Lung (tissue), 16 donors: ENCODE results near the gene KIAA1671. TPM values are rescaled to one million over a fixed set of nuclear protein-coding genes. Genes with fewer than 3 reads are reported as not detected.
"Not testable (repeated sequence)": the region's sequence is repeated elsewhere in the genome, so short reads cannot be mapped to it uniquely, and the experiment has no call there.

Source experiments
- ATAC-seq: fragments of 200-7000 bp; cut with Tn5 transposase; one replicate; pipeline ENCODE4 v1.9.1; 2020; ENCODE audit warnings: moderate number of reproducible peaks; ENCODE audit not compliant: insufficient read depth, low FRiP score
- DNase-seq, 3 donors: peaks; one replicate each; pipeline ENCODE4 v3.0.0-alpha.2; 2013 to 2017
- H3K27ac ChIP-seq, 2 donors: one replicate each; pipeline ENCODE4 v1.5.1; 2013; ENCODE audit warnings: mild to moderate bottlenecking in 2 of 2, moderate library complexity in 2 of 2, control low read depth in 1 of 2, inconsistent platforms in 1 of 2, low read depth in 1 of 2, low read length in 1 of 2
- H3K27me3 ChIP-seq, 3 donors: one replicate each; pipeline ENCODE4 v1.5.1; 2013; ENCODE audit warnings: low read length in 2 of 3; ENCODE audit not compliant: control insufficient read depth in 3 of 3, insufficient read depth in 3 of 3
- H3K36me3 ChIP-seq, 4 donors: one replicate each; pipeline ENCODE4 v1.5.1; 2013; ENCODE audit warnings: low read length in 4 of 4, mild to moderate bottlenecking in 1 of 4, moderate library complexity in 1 of 4; ENCODE audit not compliant: control insufficient read depth in 4 of 4, insufficient read depth in 4 of 4
- H3K4me1 ChIP-seq, 5 donors: one replicate each; pipeline ENCODE4 v1.5.1; 2013; ENCODE audit warnings: low read length in 5 of 5, mild to moderate bottlenecking in 2 of 5, moderate library complexity in 1 of 5; ENCODE audit not compliant: control insufficient read depth in 5 of 5, insufficient read depth in 5 of 5
- H3K4me3 ChIP-seq: one replicate; pipeline ENCODE4 v1.5.1; 2013; ENCODE audit warnings: mild to moderate bottlenecking, control low read depth, moderate library complexity
- H3K9ac ChIP-seq, 2 donors: one replicate each; pipeline ENCODE4 v1.5.1; 2013; ENCODE audit warnings: low read length in 2 of 2, control low read depth in 1 of 2; ENCODE audit not compliant: insufficient read depth in 1 of 2
- H3K9me3 ChIP-seq, 4 donors: one replicate each; pipeline ENCODE4 v1.5.1; 2013; ENCODE audit warnings: low read length in 3 of 4, mild to moderate bottlenecking in 1 of 4, moderate library complexity in 1 of 4; ENCODE audit not compliant: control insufficient read depth in 4 of 4, insufficient read depth in 3 of 4
- CTCF ChIP-seq: IDR thresholded peaks from 2 replicates; pipeline ENCODE4 v1.5.1; 2012; ENCODE audit warnings: mild to moderate bottlenecking; ENCODE audit errors: control extremely low read depth, extremely low read depth
- WGBS, 2 donors: extraction: QIAGEN DNeasy Blood & Tissue Kit; methylation state at CpG; one replicate each; pipeline ENCODE4 v1.1.7; 2013; 5-methylcytosine and 5-hydroxymethylcytosine counted together
- long read RNA-seq, 5 donors: transcript quantifications; one replicate each; lab custom pipeline, GENCODE V29; 2026
- polyA plus RNA-seq, 2 donors: library from polyadenylated mRNA; stranded (reverse); fragments of 200-250 nt; gene quantifications; one replicate each; pipeline ENCODE4 v1.2.1, GENCODE V29; 2013
- total RNA-seq, 2 donors: library from RNA; depleted of rRNA in 1 of 2; stranded (reverse); fragments of >200 nt in 1 of 2; gene quantifications; one replicate each; pipeline ENCODE4 v1.2.1, GENCODE V29; 2014 to 2021
- donor health status: control.
- donor health status: control.
- donor health status: Bipolar disorder and iron deficiency.
- donor health status: healthy.
- donor health status: DM: yes; HTN: yes; CAD: no.

The KIAA1671 gene
- total RNA-seq (10 to 100 TPM; 38.1 to 44.6 TPM), polyA plus RNA-seq (1 to 10 TPM; 7.6 to 10.0 TPM)
- long read RNA-seq, donor 1, full-length matches to known transcripts, result 1 of 16 reads
- long read RNA-seq, donor 1, partial matches to known transcripts, result 15 of 16 reads
- long read RNA-seq, donor 1, other reads (novel, unspliced or antisense), result 0 of 16 reads
- long read RNA-seq, donor 2, result 0 reads
- long read RNA-seq, donor 3, full-length matches to known transcripts, result 1 of 1 reads
- long read RNA-seq, donor 3, partial matches to known transcripts, result 0 of 1 reads
- long read RNA-seq, donor 3, other reads (novel, unspliced or antisense), result 0 of 1 reads
- long read RNA-seq, donor 4, result 0 reads
- long read RNA-seq, donor 5, full-length matches to known transcripts, result 4 of 11 reads
- long read RNA-seq, donor 5, partial matches to known transcripts, result 7 of 11 reads
- long read RNA-seq, donor 5, other reads (novel, unspliced or antisense), result 0 of 11 reads

GRCh38 chr22:24951942-24952836 is at the start of gene KIAA1671:
Gene KIAA1671, plus strand, starts transcription at chr22:24952716. Its CDS starts 75,284 bp downstream, at chr22:25028000.
- H3K27me3 ChIP-seq, result peaks cover 0 to 25% (median 3%) of the 10 kb centered on the region in 3 donors
- H3K9me3 ChIP-seq, result no peaks in the 10 kb centered on the region
- peak within 1 kb of the TSS; percentile 59 to 93 for H3K27ac ChIP-seq
- WGBS, 2 donors, result 2% methylated on average over 58 to 71 of the region's 71 CpGs
- TF ChIP-seq CTCF, result peak; percentile 82
- ATAC-seq, result peak; percentile 95
- H3K4me3 ChIP-seq, result peak within 1 kb of the TSS; percentile 63
- H3K4me1 ChIP-seq, result peaks cover 0 to 24% (median 0%) of the 10 kb centered on the region in 5 donors
- H3K9ac ChIP-seq, result peak within 1 kb of the TSS in 1 of 2 donors; percentile 55
- DNase-seq, result peak; percentile 70 to 83 (median 82)
- no peaks in the 10 kb centered on the region for H3K36me3 ChIP-seq

- no peak for TF ChIP-seq CTCF
- H3K9ac ChIP-seq, result no peak overlapping the region
- no peak for ATAC-seq
- no peaks in the 10 kb centered on the region for H3K4me1 ChIP-seq
- no peak overlapping the region for H3K27ac ChIP-seq
- H3K4me3 ChIP-seq, result no peak overlapping the region
- 94 to 100% methylated on average over 1 of the region's 1 CpG for WGBS, 2 donors
- DNase-seq, result no peak
- peaks cover 0 to 8% (median 3%) of the 10 kb centered on the region in 4 donors for H3K36me3 ChIP-seq
- H3K27me3 ChIP-seq, result no peaks in the 10 kb centered on the region
- H3K9me3 ChIP-seq, result peaks cover 0 to 6% (median 2%) of the 10 kb centered on the region in 4 donors
Measured at GRCh38 chr22:24905909-24906308, 46.6 kb upstream of the KIAA1671 start.

GRCh38 chr22:24907101-24907500 is 45.4 kb upstream of the KIAA1671 start:
- not testable (repeated sequence) for ATAC-seq, H3K9me3 ChIP-seq, H3K4me3 ChIP-seq, H3K36me3 ChIP-seq, DNase-seq, H3K27me3 ChIP-seq, H3K4me1 ChIP-seq, H3K27ac ChIP-seq, H3K9ac ChIP-seq
- WGBS, 2 donors, result 98 to 99% methylated on average over 3 of the region's 3 CpGs

- Histone ChIP-seq H3K27me3 (no peaks in the 10 kb centered on the region), H3K9me3 (no peaks in the 10 kb centered on the region), H3K4me3 (no peak overlapping the region), H3K4me1 (no peaks in the 10 kb centered on the region), H3K27ac (no peak overlapping the region), H3K36me3 (peaks cover 0 to 6% (median 3%) of the 10 kb centered on the region in 4 donors), H3K9ac (no peak overlapping the region)
- TF ChIP-seq CTCF, result no peak
- 82 to 88% methylated on average over 4 of the region's 4 CpGs for whole genome bisulfite sequencing, 2 donors
- ATAC-seq (no peak), DNase-seq (no peak)
Measured at GRCh38 chr22:24920029-24920428, 32.5 kb upstream of the KIAA1671 start.
